Left lung (tissue), 10 donors: Measurements from ENCODE around the gene MUC4. TPM values are rescaled to one million over a fixed set of nuclear protein-coding genes. Genes with fewer than 3 reads are reported as not detected.

Experiments
- ATAC-seq: fragments of 200-7000 bp; cut with Tn5 transposase; one replicate; pipeline ENCODE4 v1.9.1; 2020; ENCODE audit warnings: moderate library complexity
- DNase-seq, 4 donors: peaks; one replicate each; pipeline ENCODE4 v3.0.0-alpha.2; 2013 to 2020
- H3K27ac ChIP-seq, 2 donors: fragments of 200-600 bp; sonication (generic) in 1 of 2; one replicate each; pipeline versions ENCODE4 v1.5.0 to v1.8.0; 2020 to 2021
- H3K27me3 ChIP-seq, 2 donors: fragments of 200-600 bp; sonication (generic) in 1 of 2; one replicate each; pipeline versions ENCODE4 v1.5.0 to v1.8.0; 2020 to 2021
- H3K36me3 ChIP-seq, 2 donors: fragments of 200-600 bp; sonication (generic) in 1 of 2; one replicate each; pipeline versions ENCODE4 v1.5.0 to v1.8.0; 2020 to 2021
- H3K4me1 ChIP-seq, 2 donors: fragments of 200-600 bp; one replicate each; pipeline ENCODE4 v1.8.0; 2021
- H3K4me3 ChIP-seq, 2 donors: fragments of 200-600 bp; sonication (generic) in 1 of 2; one replicate each; pipeline versions ENCODE4 v1.5.0 to v1.8.0; 2020 to 2021; ENCODE audit warnings: mild to moderate bottlenecking in 1 of 2
- H3K9me3 ChIP-seq, 2 donors: fragments of 200-600 bp; sonication (generic) in 1 of 2; one replicate each; pipeline versions ENCODE4 v1.5.0 to v1.8.0; 2020 to 2021
- CTCF ChIP-seq, 2 donors: fragments of 200-600 bp; sonication (generic) in 1 of 2; IDR thresholded peaks; one replicate each; pipeline versions ENCODE4 v1.5.0 to v1.8.0; 2021; ENCODE audit warnings: antibody characterized with exemption in 2 of 2
- intact Hi-C, 2 donors: fragments of 100-400 bp; cut with DNase I; formaldehyde crosslinking; loops; one replicate each; pipeline versions ENCODE4 v1.11.2 to v1.14.2; 2022
- polyA plus RNA-seq, 6 donors: library from polyadenylated mRNA; unstranded; fragments of 120-200 nt; gene quantifications; one replicate each; pipeline ENCODE4 v1.2.1, GENCODE V29; 2013; ENCODE audit not compliant: insufficient read length in 6 of 6
- total RNA-seq, 2 donors: library from RNA; stranded (reverse); fragmentation: NEBNext Ultra II Directional; extraction: Animal tissue kit (Norgen Biotek cat#: 25700); gene quantifications; one replicate each; pipeline ENCODE4 v1.2.1, GENCODE V29; 2021
- donor health status: DM: no; HTN: yes; CAD: no.
- donor health status: DM: no; HTN: no; CAD: no.

The MUC4 gene
- total and polyA plus RNA-seq, 8 donors: 0.35 to 12.8 (median 1.5) TPM

DNA sequence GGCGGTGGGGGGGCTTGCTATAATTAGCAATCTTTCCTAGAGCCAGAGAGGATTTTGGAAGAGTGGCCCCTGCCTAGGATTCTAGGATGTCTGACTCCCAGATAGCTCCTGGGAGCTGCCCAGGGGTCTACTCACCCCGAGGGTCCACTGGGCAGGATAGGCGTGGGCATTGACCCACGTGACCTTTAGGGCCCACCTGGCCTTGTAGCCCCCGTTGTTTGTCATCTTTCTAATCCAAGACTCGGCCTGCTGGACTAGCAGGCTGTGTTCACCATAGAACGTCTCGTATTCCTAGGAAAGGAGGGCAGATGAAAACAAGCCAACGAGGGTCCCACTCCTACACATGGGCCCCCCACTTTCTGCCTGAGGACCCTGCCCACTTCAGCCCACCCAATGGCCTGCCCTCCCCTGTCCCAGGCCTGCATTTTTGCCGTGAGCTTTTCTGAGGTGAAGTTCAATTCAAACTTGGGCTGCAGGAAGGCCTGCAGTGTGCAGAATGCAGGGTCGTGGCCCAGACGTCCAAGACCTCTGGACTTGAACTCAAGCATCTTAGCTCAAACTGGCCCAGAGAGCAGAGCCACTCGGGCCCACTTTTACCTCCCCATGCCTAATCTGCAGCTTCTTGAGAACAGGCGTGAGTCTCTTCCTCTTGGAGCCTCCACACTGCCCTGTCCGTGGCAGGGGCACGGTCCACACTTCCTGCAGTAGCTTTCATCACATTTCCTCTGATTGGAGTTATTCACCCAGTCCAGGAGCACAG is 41.5 kb downstream of the MUC4 start:
- no peak overlapping the region for H3K27ac ChIP-seq
- no peaks in the 10 kb centered on the region for H3K36me3 ChIP-seq
- no peak for ATAC-seq
- DNase-seq: peak in 1 of 4 donors; percentile 54
- intact Hi-C loops: no loop called here
- TF ChIP-seq CTCF (IDR thresholded peaks at IDR 0.05): no peak
- H3K27me3 ChIP-seq: no peaks in the 10 kb centered on the region
- no peak overlapping the region for H3K4me3 ChIP-seq
- H3K4me1 ChIP-seq: no peaks in the 10 kb centered on the region
- H3K9me3 ChIP-seq: no peaks in the 10 kb centered on the region

- H3K27me3 ChIP-seq: peaks cover 0 to 5% of the 10 kb centered on the region in 2 donors
- H3K27ac ChIP-seq: no peak overlapping the region
- H3K36me3 ChIP-seq: no peaks in the 10 kb centered on the region
- TF ChIP-seq CTCF (IDR thresholded peaks at IDR 0.05): no peak
- ATAC-seq (no peak), DNase-seq (peak in 1 of 4 donors; percentile 17)
- intact Hi-C loops: no loop called here
- no peaks in the 10 kb centered on the region for H3K9me3 ChIP-seq
- H3K4me3 ChIP-seq: no peak overlapping the region
- H3K4me1 ChIP-seq: no peaks in the 10 kb centered on the region
These were observed 42.2 kb downstream of the MUC4 start for GRCh38 chr3:195769551-195769950.

DNA sequence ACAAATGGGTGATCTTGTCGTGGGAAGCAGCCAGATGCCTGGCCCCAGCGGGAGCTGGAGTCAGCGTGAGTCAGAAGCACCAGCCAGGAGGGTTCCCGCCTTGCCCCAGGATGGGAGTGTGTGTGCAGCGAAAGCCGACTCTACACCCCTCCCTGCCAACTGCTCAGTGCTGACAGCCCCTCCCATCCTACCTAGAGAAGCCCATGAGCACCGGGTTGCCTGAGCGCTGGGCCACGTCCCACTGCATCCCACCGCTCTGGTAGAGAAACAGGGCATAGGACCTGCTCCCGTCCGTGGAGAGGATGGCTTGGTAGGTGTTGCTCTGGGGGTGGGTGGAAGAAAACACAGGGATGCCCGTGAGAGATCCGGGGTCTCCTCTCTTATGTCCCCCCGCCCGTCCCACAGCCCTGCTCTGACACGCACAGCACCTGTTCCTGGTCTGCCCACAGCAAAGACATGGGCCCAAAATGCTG is 42.9 kb downstream of the MUC4 start:
- TF ChIP-seq CTCF (IDR thresholded peaks at IDR 0.05): no peak
- no peaks in the 10 kb centered on the region for H3K4me1 ChIP-seq
- H3K27me3 ChIP-seq: peaks cover 0 to 12% of the 10 kb centered on the region in 2 donors
- no peak overlapping the region for H3K27ac ChIP-seq
- ATAC-seq: no peak
- intact Hi-C loops: no loop called here
- no peak overlapping the region for H3K4me3 ChIP-seq
- no peaks in the 10 kb centered on the region for H3K36me3 ChIP-seq
- H3K9me3 ChIP-seq: no peaks in the 10 kb centered on the region
- DNase-seq: peak in 1 of 4 donors; percentile 32

- no peak overlapping the region for H3K4me3 ChIP-seq
- no peak for TF ChIP-seq CTCF (IDR thresholded peaks at IDR 0.05)
These were observed 43.3 kb downstream of the MUC4 start for GRCh38 chr3:195768414-195768813.

DNA sequence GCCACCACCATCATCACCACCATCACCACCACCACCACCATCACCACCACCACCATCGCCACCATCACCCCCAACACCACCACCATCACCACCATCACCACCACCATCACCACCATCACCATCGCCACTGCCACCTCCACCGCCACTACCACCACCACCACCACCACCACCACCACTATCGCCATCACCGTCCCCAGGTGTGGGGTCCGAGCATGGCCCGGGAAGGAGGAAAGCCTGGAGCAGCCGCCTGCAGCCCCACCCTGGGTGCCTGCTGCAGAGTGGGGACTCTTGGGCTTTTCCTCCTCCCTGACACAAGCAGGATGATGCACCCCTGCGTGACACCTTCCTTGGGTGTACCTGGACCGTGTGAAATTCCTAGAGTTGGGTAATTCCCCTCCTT is 43.9 kb downstream of the MUC4 start:
- H3K9me3 ChIP-seq: no peaks in the 10 kb centered on the region
- no peak overlapping the region for H3K27ac ChIP-seq
- H3K4me3 ChIP-seq: no peak overlapping the region
- H3K27me3 ChIP-seq: peaks cover 0 to 23% of the 10 kb centered on the region in 2 donors
- no peaks in the 10 kb centered on the region for H3K4me1 ChIP-seq
- ATAC-seq (no peak), DNase-seq (peak in 1 of 4 donors; percentile 55)
- intact Hi-C loops: no loop called here
- no peak for TF ChIP-seq CTCF (IDR thresholded peaks at IDR 0.05)
- H3K36me3 ChIP-seq: no peaks in the 10 kb centered on the region

More at GRCh38 chr3:195768414-195768813, 43.3 kb downstream of the MUC4 start:
- H3K4me1 ChIP-seq: no peaks in the 10 kb centered on the region
- ATAC-seq (no peak), DNase-seq (no peak)
- H3K27ac ChIP-seq: no peak overlapping the region
- intact Hi-C loops: no loop called here
- H3K27me3 ChIP-seq: peaks cover 0 to 17% of the 10 kb centered on the region in 2 donors
- no peaks in the 10 kb centered on the region for H3K9me3 ChIP-seq
- H3K36me3 ChIP-seq: no peaks in the 10 kb centered on the region
